Endothelial cell of umbilical vein (primary cell): Measurements from ENCODE around the gene AKAP6. TPM values are rescaled to one million over a fixed set of nuclear protein-coding genes. Genes with fewer than 3 reads are reported as not detected.

Experiments
- BruUV-seq: library from RNA; stranded (reverse); fragments of 400-500 nt; replicated peaks from 2 replicates; lab custom pipeline; 2021; lab: Mats Ljungman, UMichigan
- CTCF ChIA-PET: fragments of 300-600, 350-600 bp; sonication (Branson Sonifier 250); formaldehyde crosslinking; loops from one replicate; lab custom pipeline; 2021; ENCODE audit warnings: antibody characterized with exemption, inconsistent platforms; lab: Charles Lee
- POLR2A ChIA-PET: fragments of 300-600, 350-600 bp; sonication (Branson Sonifier 250); formaldehyde crosslinking; loops from one replicate; lab custom pipeline; 2021; ENCODE audit warnings: antibody characterized with exemption, inconsistent platforms; lab: Charles Lee
- DNase-seq: peaks from one replicate; pipeline ENCODE4 v3.0.0-alpha.2; 2011; ENCODE audit warnings: low read depth, low spot score
- FAIRE-seq: peaks from 2 replicates; lab custom pipeline; 2011; peaks lifted over from hg19 to GRCh38; lab: Jason Lieb, UNC
- H2AFZ ChIP-seq: 2 replicates; pipeline ENCODE4 v1.6.0; 2012; ENCODE audit warnings: low read depth, low read length, control low read depth, inconsistent platforms
- H3K27ac ChIP-seq: 2 replicates; pipeline ENCODE4 v1.5.1; 2011; ENCODE audit warnings: low read depth, mild to moderate bottlenecking, control low read depth, low read length, moderate library complexity; ENCODE audit not compliant: insufficient read depth
- H3K27me3 ChIP-seq, 2 experiments: 2 replicates each; pipeline versions ENCODE4 v1.6.0 to v1.6.1; 2011; ENCODE audit warnings: low read length in 2 of 2, mixed read lengths in 1 of 2; ENCODE audit not compliant: control insufficient read depth in 2 of 2, insufficient read depth in 2 of 2
- H3K36me3 ChIP-seq, 2 experiments: 2 replicates in 1 of 2; 3 replicates in 1 of 2; pipeline ENCODE4 v1.5.1; 2011; ENCODE audit warnings: low read length in 2 of 2, mild to moderate bottlenecking in 1 of 2, moderate library complexity in 1 of 2; ENCODE audit not compliant: control insufficient read depth in 2 of 2, insufficient read depth in 2 of 2; ENCODE audit errors: extremely low read depth in 1 of 2
- H3K4me1 ChIP-seq: 3 replicates; pipeline ENCODE4 v1.5.1; 2011; ENCODE audit warnings: mild to moderate bottlenecking, low read length; ENCODE audit not compliant: control insufficient read depth, insufficient read depth; ENCODE audit errors: extremely low read depth
- H3K4me2 ChIP-seq: 2 replicates; pipeline ENCODE4 v1.6.1; 2011; ENCODE audit warnings: low read length, control low read depth, mixed read lengths; ENCODE audit not compliant: insufficient read depth
- H3K4me3 ChIP-seq, 3 experiments: fragments of 200-600 bp in 1 of 3; sonication (generic), shearing (Covaris generic) in 1 of 3; replicated peaks in 1 of 3; 2 replicates each; pipeline ENCODE4 v1.5.1; 2011 to 2016; ENCODE audit warnings: control low read depth in 3 of 3, low read length in 3 of 3, mild to moderate bottlenecking in 2 of 3, inconsistent platforms in 1 of 3, low read depth in 1 of 3, moderate library complexity in 1 of 3; ENCODE audit not compliant: insufficient read depth in 1 of 3
- H3K79me2 ChIP-seq: 2 replicates; pipeline ENCODE4 v1.6.0; 2012; ENCODE audit warnings: low read length, inconsistent platforms; ENCODE audit not compliant: control insufficient read depth, insufficient read depth
- H3K9ac ChIP-seq: replicated peaks from 2 replicates; pipeline ENCODE3; 2011; ENCODE audit warnings: low read length, control low read depth; ENCODE audit not compliant: insufficient read depth; ENCODE audit errors: extremely low read depth
- H3K9me1 ChIP-seq: replicated peaks from 3 replicates; pipeline ENCODE4 v1.6.0; 2011; ENCODE audit warnings: mild to moderate bottlenecking, low read length; ENCODE audit not compliant: control insufficient read depth, insufficient read depth; ENCODE audit errors: extremely low read depth
- H3K9me3 ChIP-seq: replicated peaks from 2 replicates; pipeline ENCODE4 v1.5.1; 2012; ENCODE audit warnings: low read length, inconsistent platforms; ENCODE audit not compliant: control insufficient read depth, insufficient read depth
- H4K20me1 ChIP-seq: replicated peaks from 2 replicates; pipeline ENCODE3; 2011; ENCODE audit warnings: mild to moderate bottlenecking, low read length; ENCODE audit not compliant: control insufficient read depth, insufficient read depth; ENCODE audit errors: extremely low read depth
- EZH2 ChIP-seq: IDR thresholded peaks from 2 replicates; pipeline ENCODE4 v1.6.1; 2012; ENCODE audit warnings: borderline replicate concordance, low read depth, mild to moderate bottlenecking, moderate library complexity, low read length, inconsistent platforms; ENCODE audit not compliant: severe bottlenecking
- FOS ChIP-seq: IDR thresholded peaks from 2 replicates; pipeline ENCODE4 v1.6.1; 2011; ENCODE audit warnings: mild to moderate bottlenecking, low read length, moderate library complexity, borderline replicate concordance; ENCODE audit not compliant: insufficient read depth
- GATA2 ChIP-seq: IDR thresholded peaks from 2 replicates; pipeline ENCODE4 v1.7.0; 2011; ENCODE audit warnings: low read depth, mild to moderate bottlenecking, moderate library complexity, mixed read lengths, low read length; ENCODE audit not compliant: insufficient read length, insufficient read depth
- JUN ChIP-seq: IDR thresholded peaks from 2 replicates; pipeline ENCODE4 v1.6.1; 2011; ENCODE audit warnings: borderline replicate concordance, low read depth; ENCODE audit not compliant: insufficient read length, insufficient read depth
- MYC ChIP-seq: IDR thresholded peaks from one replicate; pipeline ENCODE4 v1.6.1; 2011; ENCODE audit warnings: mild to moderate bottlenecking, low read depth, low read length
- POLR2A ChIP-seq: IDR thresholded peaks from 2 replicates; pipeline ENCODE4 v1.6.1; 2012; ENCODE audit warnings: low read depth, mild to moderate bottlenecking, control low read depth, low read length
- POLR2AphosphoS5 ChIP-seq: IDR thresholded peaks from 2 replicates; pipeline ENCODE4 v1.6.1; 2012; ENCODE audit warnings: low read depth, mild to moderate bottlenecking, control low read depth, low read length, moderate library complexity; ENCODE audit not compliant: insufficient read depth
- dilution Hi-C: fragments of 300-500 bp; cut with MboI; formaldehyde crosslinking; loops from one replicate; pipeline ENCODE4 v1.15.0; 2019; ENCODE audit warnings: low sequenced_read_pairs; ENCODE audit not compliant: extremely low pct_ligation_motif_present
- intact Hi-C: fragments of 100-400 bp; cut with micrococcal nuclease; formaldehyde crosslinking; loops from one replicate; pipeline ENCODE4 v1.10.0; 2022
- polyA plus RNA-seq, 4 experiments: library from polyadenylated mRNA; depleted of rRNA in 3 of 4; stranded (reverse) in 3 of 4; unstranded in 1 of 4; fragments of >200 nt; gene quantifications; 2 replicates each; pipeline versions ENCODE4 v1.2.1 to v1.2.3, GENCODE V29; 2011 to 2012; ENCODE audit warnings: missing spikeins in 1 of 4
- total RNA-seq: library from RNA; stranded (reverse); gene quantifications from 2 replicates; pipeline ENCODE4 v1.2.3, GENCODE V29; 2021
- TF ChIP-seq, protein P1 (sequence below): IDR thresholded peaks from 2 replicates; pipeline ENCODE4 v1.6.1; 2011; ENCODE audit not compliant: insufficient read depth, insufficient read length
- TF ChIP-seq, protein P2 (sequence below), 2 donors: IDR thresholded peaks; 1 replicate in 1 of 2; 2 replicates in 1 of 2; pipeline ENCODE4 v1.5.1; 2011; ENCODE audit warnings: low read length in 2 of 2, mild to moderate bottlenecking in 2 of 2, moderate library complexity in 2 of 2, control low read depth in 1 of 2, inconsistent platforms in 1 of 2, low read depth in 1 of 2; ENCODE audit not compliant: insufficient read depth in 1 of 2; ENCODE audit errors: extremely low read depth in 1 of 2

Gene AKAP6
- total and polyA plus RNA-seq, 2 donors (not counting 3 experiments of a cell fraction or from before 2014, with no cell fraction given) = 0.03 to 0.49 TPM

DNA sequence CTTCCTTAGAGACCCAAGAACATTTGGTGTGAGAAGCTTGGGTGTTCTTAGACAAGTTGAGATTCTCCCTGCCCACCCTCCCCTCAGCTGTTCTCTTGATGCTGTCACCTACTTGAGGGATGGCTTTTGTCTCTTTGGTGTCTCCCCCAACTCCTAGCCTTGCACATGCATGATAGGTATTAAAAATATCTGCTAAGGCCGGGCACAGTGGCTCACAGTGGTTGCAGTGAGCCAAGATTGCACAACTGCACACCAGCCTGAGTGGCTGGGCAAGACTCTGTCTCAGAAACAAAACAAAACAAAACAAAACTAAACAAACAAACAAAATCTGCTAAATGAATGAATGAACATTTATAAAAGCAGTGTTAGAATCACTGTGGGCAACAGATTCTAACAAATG, 261.1 kb downstream of the AKAP6 start:
- Histone ChIP-seq H3K9me3 (no peaks in the 10 kb centered on the region), H3K4me3 (no peak overlapping the region), H3K36me3 (no peaks in the 10 kb centered on the region), H4K20me1 (no peaks in the 10 kb centered on the region), H3K4me2 (no peak overlapping the region), H3K9me1 (no peaks in the 10 kb centered on the region), H3K27me3 (peaks cover 2 to 6% of the 10 kb centered on the region in 2 experiments), H3K4me1 (no peaks in the 10 kb centered on the region), H3K79me2 (no peaks in the 10 kb centered on the region), H3K27ac (no peak overlapping the region), H2AFZ (no peak overlapping the region), H3K9ac (no peak overlapping the region)
- TF ChIP-seq JUN = no peak
- no peak for TF ChIP-seq MYC
- TF ChIP-seq EZH2 = no peak
- no peak for TF ChIP-seq GATA2
- no peak for TF ChIP-seq FOS
- no peak for TF ChIP-seq POLR2AphosphoS5
- TF ChIP-seq, protein P1, sequence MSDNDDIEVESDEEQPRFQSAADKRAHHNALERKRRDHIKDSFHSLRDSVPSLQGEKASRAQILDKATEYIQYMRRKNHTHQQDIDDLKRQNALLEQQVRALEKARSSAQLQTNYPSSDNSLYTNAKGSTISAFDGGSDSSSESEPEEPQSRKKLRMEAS = no peak
- no peak for TF ChIP-seq POLR2A
- TF ChIP-seq, protein P2, sequence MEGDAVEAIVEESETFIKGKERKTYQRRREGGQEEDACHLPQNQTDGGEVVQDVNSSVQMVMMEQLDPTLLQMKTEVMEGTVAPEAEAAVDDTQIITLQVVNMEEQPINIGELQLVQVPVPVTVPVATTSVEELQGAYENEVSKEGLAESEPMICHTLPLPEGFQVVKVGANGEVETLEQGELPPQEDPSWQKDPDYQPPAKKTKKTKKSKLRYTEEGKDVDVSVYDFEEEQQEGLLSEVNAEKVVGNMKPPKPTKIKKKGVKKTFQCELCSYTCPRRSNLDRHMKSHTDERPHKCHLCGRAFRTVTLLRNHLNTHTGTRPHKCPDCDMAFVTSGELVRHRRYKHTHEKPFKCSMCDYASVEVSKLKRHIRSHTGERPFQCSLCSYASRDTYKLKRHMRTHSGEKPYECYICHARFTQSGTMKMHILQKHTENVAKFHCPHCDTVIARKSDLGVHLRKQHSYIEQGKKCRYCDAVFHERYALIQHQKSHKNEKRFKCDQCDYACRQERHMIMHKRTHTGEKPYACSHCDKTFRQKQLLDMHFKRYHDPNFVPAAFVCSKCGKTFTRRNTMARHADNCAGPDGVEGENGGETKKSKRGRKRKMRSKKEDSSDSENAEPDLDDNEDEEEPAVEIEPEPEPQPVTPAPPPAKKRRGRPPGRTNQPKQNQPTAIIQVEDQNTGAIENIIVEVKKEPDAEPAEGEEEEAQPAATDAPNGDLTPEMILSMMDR (IDR thresholded peaks at IDR 0.05; ENCODE audit: extremely low read depth in 1 of 2, insufficient read depth in 1 of 2, low read depth in 1 of 2, low read length in 2 of 2) = no peak
- dilution Hi-C loops (no loop called here), intact Hi-C loops (no loop called here)
- ChIA-PET CTCF (interaction anchor here (0.8 kb wide), 1 partner anchor 1203 kb away, joined by 3 read pairs; no protein-coding TSS in a partner anchor), POLR2A (no interaction called here)
- DNase-seq (no peak), FAIRE-seq (no peak)
- no TSS peak for BruUV-seq
